Cardiac septum (tissue), 1 donor: ENCODE data around the gene GPR152. TPM values are rescaled to one million over a fixed set of nuclear protein-coding genes. Genes with fewer than 3 reads are reported as not detected.
"Not testable (repeated sequence)": the region's sequence is repeated elsewhere in the genome, so short reads cannot be mapped to it uniquely, and the experiment has no call there.

Experiments
- DNase-seq: peaks from one replicate; pipeline ENCODE4 v3.0.0-alpha.2; 2020; ENCODE audit warnings: low spot score
- intact Hi-C: fragments of 100-400 bp; cut with DNase I; formaldehyde crosslinking; loops from one replicate; pipeline ENCODE4 v1.14.0; 2022
- total RNA-seq: library from RNA; stranded (reverse); fragmentation: NEBNext Ultra II Directional; extraction: Animal tissue kit (Norgen Biotek cat#: 25700); gene quantifications from one replicate; pipeline ENCODE4 v1.2.1, GENCODE V29; 2021
- donor health status: DM: no; HTN: no; CAD: no.

Gene GPR152
- total RNA-seq, 1 donor from 2014 or later, result not detected

DNA sequence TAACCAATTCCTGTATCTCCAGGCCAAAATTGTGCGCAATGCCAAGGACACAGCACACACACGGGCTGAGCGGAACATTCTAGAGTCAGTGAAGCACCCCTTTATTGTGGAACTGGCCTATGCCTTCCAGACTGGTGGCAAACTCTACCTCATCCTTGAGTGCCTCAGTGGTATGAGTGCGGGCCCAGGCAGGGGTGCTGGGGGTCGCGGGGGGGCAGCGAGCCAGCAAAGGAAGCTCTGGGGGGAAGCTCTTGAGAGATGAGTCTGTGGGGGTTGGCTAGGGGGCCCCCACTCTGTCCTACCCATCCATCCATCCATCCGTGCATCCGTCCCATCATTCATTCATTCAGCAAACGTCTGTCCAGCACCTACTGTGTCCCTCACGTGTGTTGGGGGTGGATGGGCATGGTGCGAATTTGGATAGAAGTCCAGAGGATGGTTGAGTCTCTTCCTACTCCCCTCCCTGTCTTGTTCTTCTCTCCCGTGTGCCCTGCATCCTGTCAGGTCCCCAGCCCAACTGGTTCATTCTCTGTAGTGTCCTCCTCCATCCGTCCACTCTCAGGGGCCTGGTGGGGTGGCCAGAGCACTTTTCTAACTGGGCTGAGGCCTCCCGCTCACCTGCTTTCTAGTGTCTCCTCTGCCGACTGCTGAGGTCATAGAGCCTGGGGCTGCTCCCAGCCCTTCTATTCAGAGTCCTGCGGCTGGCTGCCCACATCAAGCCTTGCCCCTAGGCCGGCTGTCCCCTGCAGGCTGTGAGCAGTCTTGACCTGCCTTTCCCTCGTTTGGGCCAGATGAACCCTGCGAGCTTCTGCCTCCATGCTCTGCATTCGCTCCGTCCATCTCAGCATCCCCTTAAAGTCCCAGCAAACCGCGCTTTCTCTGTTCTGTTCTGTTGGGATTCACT, 20.9 kb downstream of the GPR152 start:
- no peak for DNase-seq
- intact Hi-C loops, result no loop called here

DNA sequence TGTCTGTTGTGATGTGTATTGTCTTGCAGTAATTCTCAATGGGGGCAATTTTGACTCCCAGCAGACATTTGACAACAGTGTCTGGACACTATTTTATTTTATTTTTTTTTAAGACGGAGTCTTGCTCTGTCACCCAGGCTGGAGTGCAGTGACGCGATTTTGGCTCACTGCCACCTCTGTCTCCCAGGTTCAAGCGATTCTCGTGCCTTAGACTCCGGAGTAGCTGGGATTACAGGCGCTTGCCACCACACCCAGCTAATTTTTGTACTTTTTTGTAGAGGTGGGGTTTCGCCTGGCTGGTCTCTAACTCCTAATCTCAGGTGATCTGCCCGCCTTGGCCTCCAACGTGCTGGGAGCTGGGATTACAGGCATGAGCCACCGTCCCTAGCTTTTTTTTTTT, 22.8 kb downstream of the GPR152 start:
- no peak for DNase-seq
- intact Hi-C loops, result loop anchor here (2.0 to 5.0 kb wide), 2 partner anchors 37 to 39 kb away; partner anchors contain the start of genes RAD9A and TMEM134

DNA sequence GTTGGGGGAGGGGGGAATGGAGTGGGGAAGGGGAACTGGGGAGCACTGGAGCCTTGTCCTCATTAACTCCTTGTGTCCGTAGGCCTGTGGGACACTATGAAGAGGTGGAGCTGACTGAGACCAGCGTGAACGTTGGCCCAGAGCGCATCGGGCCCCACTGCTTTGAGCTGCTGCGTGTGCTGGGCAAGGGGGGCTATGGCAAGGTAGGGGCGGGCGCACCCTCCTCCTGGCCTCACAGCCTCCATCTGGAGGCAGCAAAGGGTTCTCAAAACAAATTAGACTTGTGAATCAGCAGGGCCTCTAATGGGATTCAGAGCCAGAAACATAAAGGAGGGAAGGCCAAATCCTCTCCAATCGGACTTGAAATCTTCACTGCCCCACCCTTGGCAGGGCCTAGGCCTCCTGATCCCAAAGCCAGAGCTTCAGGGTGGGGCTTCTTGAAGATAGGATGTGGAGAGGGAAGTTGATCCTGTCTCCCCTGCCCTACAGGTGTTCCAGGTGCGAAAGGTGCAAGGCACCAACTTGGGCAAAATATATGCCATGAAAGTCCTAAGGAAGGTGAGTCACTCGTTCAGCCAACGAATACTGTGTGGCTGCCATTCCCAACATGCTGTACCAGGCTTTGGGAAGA, 23.4 kb downstream of the GPR152 start:
- no peak for DNase-seq
- intact Hi-C loops, result loop anchor here (2.0 to 5.0 kb wide), 2 partner anchors 37 to 40 kb away; partner anchors contain the start of genes RAD9A and TMEM134

DNA sequence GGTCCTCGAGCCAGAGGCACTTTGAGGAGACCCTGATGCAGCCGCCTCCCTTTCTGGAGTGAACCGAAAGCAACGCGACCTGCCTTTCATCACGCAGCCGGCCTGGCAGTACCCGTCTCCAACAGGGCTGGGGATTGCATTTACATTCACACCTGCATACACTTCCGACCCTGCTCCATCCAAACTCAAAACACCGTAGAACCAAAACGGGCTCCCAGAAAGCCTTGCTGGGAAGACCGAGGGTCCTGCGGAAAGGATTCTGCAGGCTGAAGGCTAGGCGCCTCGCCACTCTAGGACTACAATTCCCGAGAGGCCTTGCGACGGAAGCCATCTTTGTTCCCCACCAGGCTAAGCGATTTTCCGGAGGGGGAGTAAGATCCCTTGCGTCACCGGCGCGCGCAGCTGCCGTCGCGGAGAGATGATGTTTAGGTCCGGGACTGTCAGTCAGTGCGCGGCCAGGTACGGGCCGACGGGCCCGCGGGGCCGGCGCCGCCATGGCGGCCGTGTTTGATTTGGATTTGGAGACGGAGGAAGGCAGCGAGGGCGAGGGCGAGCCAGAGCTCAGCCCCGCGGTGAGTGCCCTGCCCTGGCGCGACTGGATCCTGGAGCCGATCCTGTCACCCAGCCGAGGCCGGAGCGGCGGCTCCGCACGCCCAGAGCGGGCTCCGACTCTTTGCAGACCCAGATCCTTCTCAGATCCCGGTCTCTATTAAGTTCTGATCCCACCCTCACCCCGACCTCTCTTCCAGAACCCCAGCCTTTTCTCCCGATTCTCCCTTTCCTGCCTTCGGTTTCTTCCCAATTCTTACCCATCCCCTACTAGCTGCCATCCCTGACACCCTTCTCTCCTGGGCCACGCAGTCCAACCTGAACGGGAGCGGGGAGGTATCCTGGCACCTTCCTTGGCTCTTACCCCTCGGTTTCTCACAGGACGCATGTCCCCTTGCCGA, 24.2 kb downstream of the GPR152 start, which contains the start of gene RPS6KB2:
RPS6KB2 (plus strand) TSS at position 443 of the 950 bp plus-strand sequence; CDS start at position 495, 52 bp downstream.
- DNase-seq, result peak; percentile 99
- intact Hi-C loops, result loop anchor here (2.0 to 5.0 kb wide), 2 partner anchors 36 to 40 kb away; partner anchors contain the start of genes RAD9A and TMEM134

DNA sequence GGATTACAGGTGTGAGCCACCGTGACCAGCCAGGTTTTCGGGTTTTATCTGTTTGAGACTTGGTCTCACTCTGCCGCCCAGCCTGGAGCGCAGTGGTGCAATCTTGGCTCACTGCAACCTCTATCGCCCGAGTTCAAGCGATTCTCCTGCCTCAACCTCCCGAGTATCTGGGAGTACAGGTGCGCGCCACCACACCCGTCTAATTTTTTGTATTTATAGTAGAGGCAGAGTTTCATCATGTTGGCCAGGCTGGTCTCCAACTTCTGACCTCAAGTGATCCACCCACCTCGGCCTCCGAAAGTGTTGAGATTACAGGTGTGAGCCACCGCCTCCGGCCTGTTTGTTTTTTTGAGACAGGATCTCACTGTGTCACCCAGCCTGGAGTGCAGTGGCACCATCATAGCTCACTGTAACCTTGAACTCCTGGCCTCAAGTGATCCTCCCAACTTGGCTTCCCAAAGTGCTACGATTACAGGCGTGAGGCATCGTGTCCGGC, 25.1 kb downstream of the GPR152 start:
- not testable (repeated sequence) for DNase-seq
- intact Hi-C loops, result loop anchor here (5.0 kb wide), 1 partner anchor 35 kb away; the partner anchor contains the start of gene RAD9A

DNA sequence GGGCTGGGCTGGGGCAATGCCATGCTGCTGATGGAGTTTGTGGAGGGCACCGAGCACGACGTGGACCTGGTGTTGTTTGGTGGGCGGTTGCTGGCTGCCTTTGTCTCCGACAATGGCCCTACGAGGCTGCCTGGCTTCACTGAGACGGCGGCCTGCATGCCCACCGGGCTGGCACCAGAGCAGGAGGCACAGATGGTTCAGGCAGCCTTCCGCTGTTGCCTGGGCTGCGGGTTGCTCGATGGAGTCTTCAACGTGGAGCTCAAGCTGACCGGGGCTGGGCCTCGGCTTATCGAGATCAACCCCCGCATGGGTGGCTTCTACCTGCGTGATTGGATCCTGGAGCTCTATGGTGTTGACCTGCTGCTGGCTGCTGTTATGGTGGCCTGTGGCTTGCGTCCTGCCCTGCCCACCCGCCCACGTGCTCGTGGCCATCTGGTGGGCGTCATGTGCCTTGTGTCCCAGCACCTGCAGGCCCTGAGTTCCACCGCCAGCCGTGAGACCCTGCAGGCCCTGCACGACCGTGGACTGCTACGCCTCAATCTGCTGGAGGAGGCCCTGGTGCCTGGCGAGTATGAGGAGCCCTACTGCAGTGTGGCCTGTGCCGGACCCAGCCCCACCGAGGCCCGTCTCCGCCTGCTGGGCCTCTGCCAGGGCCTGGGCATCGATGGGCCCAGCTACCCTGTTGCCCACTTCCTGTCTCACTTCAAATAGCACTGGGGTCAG, 28.5 kb downstream of the GPR152 start:
- no peak for DNase-seq
- intact Hi-C loops, result no loop called here

DNA sequence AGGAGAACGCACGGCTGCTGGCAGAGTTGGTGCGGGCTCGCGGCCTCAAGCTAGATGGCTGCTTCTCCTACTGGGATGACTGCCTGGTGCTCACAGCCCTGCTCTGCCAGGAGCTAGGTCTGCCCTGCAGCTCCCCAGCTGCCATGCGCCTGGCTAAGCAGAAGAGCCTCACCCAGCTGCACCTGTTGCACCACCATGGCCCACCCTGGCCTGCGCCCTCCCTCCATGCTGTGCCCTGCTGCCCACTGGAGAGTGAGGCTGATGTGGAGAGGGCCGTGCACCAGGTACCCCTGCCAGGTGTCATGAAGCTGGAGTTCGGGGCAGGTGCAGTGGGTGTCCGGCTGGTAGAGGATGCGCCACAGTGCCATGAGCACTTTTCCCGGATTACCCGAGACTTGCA, 29.1 kb downstream of the GPR152 start:
- intact Hi-C loops, result no loop called here
- no peak for DNase-seq

DNA sequence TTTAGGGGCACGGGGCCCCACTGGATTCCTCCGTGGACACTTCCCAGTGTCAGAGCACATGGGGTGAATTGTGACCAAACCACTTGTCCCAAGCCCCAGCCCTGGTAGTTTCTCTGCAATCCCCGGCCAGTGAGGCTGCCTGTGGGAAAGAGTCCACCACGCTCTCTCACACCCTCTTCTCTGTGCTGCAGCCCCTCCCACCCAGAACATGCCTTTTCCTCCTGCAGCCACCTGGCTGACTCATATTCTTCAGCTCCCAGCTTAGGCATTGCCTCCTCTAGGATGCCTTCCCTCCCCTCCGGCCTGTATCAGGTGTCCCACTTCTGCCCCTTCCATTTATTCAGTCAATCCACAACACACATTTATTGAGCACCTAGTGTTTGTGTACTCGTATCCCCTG, 29.6 kb downstream of the GPR152 start:
- no peak for DNase-seq
- intact Hi-C loops, result no loop called here

DNA sequence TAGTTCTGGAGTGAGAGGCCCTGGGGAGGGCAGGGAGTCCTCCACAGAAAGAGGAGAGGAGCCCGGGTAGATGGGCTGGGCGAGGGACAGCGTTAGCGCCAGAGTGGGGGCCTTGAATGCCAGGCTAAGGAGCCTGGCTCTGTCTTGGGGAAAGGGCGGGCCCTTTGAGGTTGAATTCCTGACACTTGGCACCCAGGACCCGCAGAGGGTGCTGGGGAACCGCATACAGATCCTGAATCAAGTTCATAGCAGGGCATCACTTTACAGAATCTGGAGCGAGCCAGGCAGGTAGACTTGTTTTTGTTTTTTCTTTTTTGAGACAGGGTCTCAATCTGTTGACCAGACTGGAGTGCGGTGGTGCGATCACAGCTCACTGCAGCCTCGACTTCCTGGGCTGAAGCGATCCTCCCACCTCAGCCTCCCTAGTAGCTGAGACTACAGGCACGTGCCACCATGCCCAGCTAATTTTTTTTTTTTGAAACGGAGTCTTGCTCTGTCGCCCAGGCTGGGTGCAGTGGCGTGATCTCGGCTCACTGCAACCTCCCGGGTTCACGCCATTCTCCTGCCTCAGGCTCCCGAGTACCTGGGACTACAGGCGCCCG, 31.0 kb downstream of the GPR152 start:
- intact Hi-C loops, result no loop called here
- no peak for DNase-seq

DNA sequence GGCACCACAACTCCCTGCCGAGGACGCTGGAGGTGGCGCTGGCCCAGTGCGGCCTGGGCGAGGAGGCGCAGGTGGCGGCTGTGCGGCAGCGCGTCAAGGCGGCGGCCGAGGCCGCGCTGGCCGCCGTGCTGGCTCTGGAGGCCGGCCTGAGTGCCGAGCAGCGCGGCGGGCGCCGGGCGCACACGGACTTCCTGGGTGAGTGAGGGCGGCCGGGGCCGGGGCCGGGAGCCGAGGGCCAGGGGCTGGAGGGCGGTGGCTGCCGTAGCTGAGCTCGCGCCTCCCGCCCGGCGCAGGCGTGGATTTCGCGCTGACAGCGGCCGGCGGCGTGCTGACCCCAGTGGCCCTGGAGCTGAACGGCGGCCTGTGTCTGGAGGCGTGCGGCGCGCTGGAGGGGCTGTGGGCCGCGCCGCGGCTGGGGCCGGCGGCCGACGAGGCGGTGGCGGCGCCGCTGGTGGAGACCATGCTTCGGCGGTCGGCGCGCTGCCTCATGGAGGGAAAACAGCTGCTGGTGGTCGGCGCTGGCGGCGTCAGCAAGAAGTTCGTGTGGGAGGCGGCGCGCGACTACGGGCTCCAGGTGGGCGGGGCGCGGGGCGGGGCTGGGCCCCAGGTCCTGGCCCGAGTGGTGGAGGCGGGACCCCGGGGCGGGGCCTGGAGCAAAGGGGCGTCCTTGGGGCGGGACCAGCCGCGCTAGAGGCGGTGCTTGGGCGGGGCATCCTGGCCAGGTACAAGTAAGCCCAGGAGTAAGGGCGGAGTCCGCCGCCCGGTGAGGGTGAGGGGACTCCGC, 31.7 kb downstream of the GPR152 start:
- DNase-seq, result peak; percentile 99
- intact Hi-C loops, result no loop called here

DNA sequence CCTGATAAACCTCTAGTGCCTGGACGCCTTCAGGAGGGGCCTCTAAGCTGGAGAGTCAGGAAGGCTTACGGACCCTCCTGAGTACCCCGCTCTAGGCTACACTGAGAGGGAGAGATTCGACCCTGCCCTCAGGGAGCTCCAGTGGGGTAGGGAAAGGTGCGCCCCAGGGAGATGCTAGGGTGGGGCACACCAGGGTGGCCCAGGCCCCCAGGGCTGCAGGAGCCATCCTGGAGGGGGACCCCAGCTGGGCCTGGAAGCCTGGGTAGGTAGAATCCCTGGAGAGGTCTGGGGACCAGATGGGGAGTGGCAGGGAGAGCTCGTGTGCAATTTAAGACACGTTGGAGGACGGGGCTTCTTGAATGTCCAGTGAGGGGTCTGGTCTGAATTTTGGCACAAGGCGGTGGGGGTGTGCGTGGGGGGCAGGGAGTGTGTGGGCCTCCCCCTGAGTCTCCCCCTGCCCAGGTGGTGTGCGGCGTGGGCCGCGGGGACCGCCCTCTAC, 32.3 kb downstream of the GPR152 start:
- no peak for DNase-seq
- intact Hi-C loops, result no loop called here

DNA sequence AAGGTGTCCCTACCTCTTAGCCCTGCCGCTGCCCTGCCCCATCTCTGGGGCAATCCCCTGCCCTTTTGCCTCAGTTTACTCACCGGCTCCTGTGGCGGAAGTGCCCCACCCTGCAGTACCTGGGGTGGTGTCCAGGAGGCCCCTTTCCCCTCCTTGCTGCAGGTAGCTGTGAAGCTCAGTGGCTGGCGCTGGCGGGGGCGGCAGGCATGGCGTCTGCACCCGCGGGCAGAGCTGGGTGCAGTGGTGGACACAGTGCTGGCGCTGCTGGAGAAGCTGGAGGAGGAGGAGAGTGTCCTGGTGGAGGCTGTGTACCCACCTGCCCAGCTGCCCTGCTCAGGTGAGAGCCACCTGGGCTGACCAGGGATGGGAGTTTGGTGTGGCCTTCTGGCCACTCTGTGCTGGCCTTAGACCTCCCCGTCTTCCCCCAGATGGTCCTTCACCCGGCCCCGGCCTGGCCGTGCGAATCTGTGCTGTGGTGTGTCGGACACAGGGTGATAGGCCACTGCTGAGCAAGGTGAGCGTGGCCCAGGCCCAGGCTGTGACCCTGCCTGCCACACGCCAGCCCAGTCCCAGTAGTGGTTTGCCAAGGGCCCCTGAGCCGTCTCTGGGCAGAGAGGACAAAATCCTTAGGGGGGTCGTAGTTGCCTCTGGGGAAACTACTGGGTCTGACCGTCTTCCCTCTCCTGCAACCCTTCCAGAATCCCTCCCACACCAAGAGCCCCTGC, 33.0 kb downstream of the GPR152 start:
- intact Hi-C loops, result no loop called here

DNA sequence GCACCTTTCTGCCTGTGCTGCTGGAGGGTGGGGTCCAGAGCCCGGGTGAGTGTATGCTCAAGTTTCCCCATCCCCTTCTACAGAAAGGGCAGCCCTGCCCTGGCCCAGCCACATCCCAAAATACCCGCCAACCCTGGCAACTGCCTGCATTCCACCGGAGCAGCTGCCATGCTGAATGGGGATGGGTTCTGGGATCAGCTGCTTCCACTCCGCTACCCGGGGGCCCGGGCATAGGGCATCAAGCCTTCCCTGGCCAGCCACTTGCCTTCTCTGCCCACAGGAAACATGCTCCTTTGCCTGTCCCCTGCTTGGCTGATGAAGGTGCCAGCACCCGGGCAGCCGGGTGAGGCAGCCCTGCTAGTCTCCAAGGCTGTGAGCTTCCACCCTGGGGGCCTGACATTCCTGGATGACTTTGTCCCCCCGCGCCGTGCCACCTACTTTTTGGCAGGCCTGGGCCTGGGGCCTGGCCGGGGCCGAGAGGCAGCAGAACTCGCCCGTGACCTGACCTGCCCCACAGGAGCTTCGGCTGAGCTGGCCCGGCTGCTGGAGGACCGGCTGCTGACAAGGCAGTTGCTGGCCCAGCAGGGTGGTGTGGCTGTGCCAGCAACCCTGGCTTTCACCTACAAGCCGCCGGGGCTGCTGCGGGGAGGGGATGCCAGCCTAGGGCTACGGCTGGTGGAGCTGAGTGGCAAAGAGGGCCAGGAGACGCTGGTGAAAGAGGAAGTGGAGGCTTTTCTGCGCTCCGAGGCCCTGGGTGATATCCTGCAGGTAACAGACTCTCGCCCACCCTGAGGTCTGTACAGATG, 33.9 kb downstream of the GPR152 start:
- intact Hi-C loops, result no loop called here
- peak; percentile 85 for DNase-seq

More for the DNA sequence above, 33.0 kb downstream of the GPR152 start:
- DNase-seq, result no peak

DNA sequence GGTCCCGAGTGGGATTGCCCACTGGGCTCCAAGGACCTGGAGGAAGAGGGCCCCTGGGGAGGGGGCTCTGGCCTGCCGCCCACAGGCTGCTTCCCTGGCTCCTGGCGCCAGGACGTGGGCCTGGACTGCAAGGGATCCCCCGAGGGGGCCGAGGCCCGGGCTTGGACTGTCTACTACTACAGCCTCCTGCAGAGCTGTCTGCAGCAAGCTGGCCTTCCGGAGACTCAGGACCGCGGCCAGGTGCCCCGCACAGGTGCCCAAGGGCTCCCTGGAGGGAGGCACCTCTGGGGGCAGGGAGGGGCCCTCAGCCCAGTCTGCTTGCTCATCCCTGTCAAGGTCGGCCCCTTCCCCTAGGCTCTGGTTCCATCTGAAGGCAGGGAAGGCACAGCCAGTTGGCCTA, 35.1 kb downstream of the GPR152 start:
- DNase-seq, result no peak

DNA sequence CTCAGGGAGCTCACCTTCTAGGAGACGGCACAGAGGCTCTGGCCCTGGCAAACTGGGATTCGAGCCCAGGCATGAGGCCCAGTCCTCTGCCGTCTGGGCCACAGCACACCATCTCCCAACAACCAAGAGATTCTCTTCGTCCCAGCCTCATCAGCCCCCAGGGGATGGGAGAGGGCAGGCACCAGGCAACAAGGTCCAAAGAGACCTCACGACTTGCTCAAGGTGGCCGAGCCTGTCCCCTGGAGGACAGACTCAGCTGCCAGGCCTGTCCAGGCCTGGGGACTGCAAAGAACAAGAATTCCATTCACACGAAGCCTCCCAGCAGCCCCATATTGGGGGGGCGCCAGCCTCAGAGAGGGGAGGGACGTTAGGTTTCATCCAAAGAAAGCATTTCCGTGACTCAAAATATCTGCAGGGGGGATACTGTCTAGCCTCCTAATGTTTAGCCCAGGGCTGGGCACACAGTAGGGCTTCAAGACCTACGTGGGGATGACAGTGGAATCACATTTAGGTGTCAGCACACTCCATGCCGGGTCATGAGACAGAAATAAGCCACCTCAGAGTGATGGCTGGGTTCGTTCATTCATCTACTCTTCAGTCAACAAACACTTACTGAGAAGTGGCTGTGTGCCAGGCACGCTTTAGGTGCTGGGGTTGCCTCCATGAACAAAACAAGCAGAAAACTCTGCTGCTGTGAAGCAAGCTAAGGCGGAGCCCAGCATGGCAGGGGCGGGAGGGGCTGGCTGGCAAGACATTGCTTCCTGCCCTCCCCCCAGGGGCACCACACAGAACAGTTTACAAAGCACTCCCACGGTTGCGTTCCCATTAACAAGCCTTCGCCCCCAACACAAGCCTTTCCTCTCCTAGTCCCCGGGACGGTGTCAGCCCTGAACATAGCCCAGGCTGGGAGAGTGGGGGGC, 35.9 kb downstream of the GPR152 start:
- intact Hi-C loops, result no loop called here
- DNase-seq, result no peak

More for the DNA sequence above, 35.1 kb downstream of the GPR152 start:
- intact Hi-C loops, result no loop called here
